ENCODE measurements around the gene DUSP3.
A peak's percentile ranks its signal among the peaks of the same experiment; 100 is the strongest.

The DUSP3 gene

DNA sequence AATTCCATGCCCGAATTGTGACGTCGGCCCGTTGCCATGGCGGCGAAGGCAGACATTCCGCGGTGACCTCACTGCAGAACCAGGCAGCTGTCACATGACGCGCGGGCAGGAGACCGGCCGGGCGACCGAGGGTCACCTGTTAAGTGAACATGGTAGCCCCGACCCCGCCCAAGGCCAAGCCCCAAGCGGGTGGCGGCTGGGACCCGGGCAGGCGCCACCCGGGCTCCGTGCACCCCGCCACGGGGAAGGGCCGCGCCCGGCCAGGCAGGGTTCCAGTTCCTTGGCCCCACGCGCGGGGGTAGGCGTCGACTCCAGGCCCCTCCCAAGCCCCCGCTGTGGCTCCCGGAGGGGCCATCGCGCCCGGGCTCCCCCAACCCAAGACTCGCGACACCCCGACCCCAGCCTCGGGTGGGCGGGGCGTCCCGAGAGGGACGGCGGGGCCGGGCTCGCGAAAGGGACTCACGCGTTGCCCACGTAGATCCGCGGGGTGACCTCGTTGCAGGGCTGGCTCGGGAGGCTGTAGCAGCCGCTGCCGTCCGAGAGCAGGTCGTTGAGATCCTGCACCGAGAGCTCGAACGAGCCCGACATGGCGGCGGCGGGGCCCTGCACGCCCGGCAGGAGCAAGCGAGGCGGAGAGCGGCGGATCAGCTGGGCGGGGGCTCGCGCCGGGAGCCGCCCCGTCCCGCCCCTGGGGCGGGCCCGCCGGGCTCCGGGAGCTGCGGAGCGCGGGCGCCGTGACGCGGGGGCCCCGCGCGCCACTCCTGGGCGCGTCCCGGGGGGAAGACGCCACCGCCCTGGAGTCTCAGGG is at the start of gene DUSP3:
Gene DUSP3 (minus strand): TSS at position 641 of the 808 bp plus-strand sequence. CDS start 53 bp downstream, at position 588.
- DNase-seq (ENCODE audit: low read depth in 2 of 2): peak; percentile 44 to 55

GRCh38 chr17:43827596-43827995 is 48.8 kb upstream of the DUSP3 start:
- DNase-seq (ENCODE audit: low read depth in 2 of 2): no peak

DNA sequence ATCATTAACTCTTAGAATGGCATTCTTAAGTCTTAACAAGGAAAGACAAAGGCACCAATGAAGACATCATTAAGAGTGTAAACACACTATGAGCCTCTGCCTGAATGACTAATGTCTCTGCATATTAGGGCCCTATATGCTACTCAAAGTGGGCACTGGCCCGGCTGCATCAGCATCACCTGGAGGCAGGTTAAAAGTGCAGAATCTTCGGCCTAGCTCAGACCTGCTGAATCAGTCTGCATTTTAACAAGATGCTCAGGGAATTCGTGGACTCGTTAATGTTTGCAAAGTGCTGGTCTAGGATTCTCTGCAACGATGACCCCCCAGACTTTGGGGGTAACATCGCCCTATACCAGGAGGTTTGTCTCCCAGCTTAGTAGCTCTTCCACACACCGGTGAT is 47.4 kb upstream of the DUSP3 start:
- no peak for DNase-seq (ENCODE audit: low read depth in 2 of 2)

- DNase-seq (ENCODE audit: low read depth in 2 of 2): no peak
These were observed 46.8 kb upstream of the DUSP3 start for GRCh38 chr17:43825567-43825966.

- no peak for DNase-seq (ENCODE audit: low read depth in 2 of 2)
These were observed 44.7 kb upstream of the DUSP3 start for GRCh38 chr17:43823350-43824084.

DNA sequence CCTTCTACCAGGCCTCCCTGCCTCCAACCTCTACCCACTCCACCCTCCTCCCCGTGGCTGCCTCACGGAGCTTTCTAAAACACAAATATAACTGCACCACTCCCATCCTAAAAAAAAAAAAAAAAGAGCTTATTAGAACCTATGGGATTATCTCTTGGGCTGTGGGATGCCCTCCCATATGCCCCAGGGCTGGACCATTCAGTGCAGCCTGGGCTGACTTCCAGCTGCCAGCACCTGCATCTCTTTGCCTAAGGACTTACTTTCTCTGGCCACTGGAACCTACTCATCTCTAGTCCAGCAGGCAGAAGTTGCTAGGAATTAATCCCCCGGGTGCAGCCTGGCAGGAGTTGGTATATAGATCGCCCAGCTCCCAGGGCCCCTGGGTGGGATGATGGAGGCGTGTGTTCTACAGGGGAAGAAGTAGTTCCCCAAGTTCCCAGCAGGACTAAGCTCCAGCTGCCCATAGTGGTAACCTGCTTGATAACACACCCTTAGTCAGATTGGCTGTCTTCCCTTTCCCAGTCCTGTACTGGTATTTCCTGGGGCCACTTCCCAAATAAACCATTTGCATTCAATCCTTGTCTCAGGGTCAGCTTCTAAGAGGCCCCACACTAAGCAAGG is 43.9 kb upstream of the DUSP3 start:
- no peak for DNase-seq (ENCODE audit: low read depth in 2 of 2)

GRCh38 chr17:43820759-43821158 is 42.0 kb upstream of the DUSP3 start:
- no peak for DNase-seq (ENCODE audit: low read depth in 2 of 2)

DNA sequence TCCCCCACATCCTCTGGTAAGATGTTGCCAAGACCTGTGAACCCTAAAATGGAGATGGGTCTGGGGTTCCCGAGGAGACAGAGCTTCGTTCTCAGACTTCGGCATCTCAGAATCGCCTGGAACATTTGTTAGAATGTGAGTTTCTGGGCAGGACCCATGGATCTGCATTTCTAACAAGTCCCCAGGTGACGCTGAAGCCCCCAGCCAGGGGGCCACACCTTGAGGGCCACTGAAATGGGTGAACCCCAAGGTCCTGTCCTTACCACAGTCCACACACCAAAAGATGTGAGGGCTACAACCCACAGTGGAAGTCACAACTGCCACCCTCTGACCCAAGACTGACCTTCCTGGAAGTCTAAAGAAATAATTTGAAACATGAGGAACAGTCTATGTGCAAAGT is 40.2 kb upstream of the DUSP3 start:
- no peak for DNase-seq (ENCODE audit: low read depth in 2 of 2)

DNA sequence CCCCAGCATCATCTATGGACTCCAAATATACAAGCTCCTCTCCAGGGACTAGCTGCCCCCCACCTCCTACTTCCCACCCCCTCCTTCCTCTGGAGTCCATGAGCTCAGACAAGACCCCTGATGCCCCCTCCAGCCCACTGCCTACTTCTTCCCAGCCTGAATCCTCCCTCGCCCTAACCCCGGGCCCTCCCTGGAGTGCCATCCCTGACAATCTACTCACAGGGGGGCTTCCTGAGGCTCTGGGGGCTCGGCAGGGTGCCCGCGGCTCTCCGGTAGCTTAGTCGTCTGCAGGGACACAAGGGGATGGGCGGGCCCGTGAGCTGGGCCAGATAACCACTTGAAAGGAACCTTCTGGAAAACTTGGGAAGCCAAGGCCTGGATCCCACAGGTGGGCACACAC is 39.0 kb upstream of the DUSP3 start:
- DNase-seq (ENCODE audit: low read depth in 2 of 2): no peak

DNA sequence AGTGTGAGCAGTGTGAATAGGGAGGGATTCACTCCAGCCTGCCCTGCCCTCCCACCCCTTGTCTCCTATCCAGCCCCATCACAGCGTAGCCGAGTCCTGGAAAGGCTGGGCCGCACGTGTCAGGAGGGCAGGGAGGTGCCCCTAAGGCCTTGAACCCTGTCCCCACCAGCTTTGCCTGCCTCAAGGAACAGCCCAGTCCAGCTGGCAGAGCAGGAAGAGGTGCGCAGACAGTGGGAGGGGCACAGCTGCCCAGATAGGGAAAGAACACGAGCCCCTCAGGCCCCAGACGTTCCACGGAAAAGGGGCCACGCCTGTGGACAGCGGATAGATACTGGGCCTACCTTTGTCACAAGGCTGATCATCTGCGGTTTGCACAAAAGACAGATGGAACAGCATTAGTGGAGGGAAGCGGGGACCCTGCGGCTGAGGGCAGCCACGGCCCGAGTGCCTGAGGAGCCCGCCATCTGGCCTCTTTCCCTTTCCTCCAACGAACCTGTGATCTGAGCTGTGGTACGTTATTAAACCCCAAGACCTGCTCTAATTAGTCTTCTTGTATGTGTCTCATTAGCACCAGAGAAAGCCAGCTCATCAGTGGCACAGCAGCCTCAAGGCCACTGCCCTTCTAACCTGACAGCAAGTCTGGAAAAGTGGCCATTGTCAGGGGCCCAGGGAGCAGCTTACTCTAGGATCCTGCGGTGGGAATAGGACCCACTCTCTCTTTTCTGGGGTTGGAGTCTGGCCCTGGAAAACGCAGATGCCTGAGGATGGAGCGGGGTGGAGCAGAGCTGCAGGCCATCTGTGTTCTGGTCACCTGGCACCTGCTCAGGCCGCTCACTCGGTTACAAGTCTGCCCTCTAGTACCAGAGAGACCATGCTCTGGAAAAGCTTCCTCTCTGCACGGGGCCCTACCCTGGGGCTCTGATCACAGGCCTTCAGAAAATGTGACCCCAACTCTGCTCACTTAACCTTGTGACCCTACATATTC is 37.9 kb upstream of the DUSP3 start:
- no peak for DNase-seq (ENCODE audit: low read depth in 2 of 2)

- no peak for DNase-seq (ENCODE audit: low read depth in 2 of 2)
These were observed 35.9 kb upstream of the DUSP3 start for GRCh38 chr17:43814714-43815113.

DNA sequence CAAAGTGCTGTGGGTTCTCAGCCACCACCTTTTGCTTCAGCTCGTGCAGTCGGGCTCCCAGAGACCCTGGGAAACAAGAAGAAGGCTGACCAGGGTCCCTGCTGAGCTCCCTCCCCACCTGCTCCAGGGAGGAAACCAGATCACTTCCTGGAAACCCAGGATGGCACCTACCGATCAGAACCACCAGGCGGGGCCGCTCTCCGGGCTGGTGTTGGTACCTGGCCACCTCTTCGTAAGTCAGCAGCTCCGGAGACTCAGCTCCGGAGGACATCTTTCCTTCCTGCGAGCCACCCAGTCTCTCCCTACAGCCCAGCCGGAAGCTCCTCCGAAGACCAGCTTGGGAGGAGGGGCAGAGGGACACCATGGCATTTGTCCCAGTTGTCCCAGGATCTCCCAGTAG is 35.2 kb upstream of the DUSP3 start:
- DNase-seq (ENCODE audit: low read depth in 2 of 2): no peak

DNA sequence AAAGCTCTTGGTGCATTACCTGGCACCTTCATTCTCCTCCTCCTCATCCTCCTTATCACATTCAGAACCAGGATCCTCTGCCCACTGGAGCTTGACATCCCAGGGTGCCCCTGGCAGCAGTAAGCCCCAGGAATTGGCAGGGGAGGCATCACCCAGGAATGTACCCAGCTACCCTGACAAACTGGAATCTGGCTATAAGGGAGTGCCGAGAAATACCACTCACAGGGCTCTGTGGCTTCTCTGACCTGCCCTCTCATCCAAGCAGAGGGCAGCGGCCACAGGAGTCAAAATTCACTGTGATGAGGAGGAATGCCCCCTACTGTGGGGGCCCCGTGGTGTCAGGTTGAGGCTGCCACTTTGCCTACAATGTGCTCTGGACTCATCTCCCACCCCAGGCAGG is 34.6 kb upstream of the DUSP3 start:
- no peak for DNase-seq (ENCODE audit: low read depth in 2 of 2)

- DNase-seq (ENCODE audit: low read depth in 2 of 2): no peak
These were observed 33.9 kb upstream of the DUSP3 start for GRCh38 chr17:43812396-43813265.

DNA sequence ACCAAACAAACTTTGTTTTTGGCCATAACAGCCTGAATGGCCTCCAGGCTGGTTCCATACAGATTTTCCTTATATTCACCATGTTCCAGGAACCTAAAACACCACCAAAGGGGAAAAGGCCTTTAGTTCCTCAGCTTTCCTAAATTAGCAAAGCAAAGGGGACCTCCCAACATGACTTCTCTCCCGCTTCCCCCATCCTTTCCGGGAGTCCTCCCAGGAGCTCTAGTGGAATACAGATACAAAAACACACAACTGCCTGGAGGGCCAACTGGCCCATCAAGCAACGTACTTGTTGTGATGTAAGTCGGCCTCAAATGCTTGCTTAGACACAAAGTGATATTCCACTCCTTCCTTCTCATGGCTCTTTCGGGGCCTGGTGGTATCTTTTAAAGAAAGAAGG is 32.0 kb upstream of the DUSP3 start:
- DNase-seq (ENCODE audit: low read depth in 2 of 2): no peak

- no peak for DNase-seq (ENCODE audit: low read depth in 2 of 2)
These were observed 31.5 kb upstream of the DUSP3 start for GRCh38 chr17:43810226-43810715.

DNA sequence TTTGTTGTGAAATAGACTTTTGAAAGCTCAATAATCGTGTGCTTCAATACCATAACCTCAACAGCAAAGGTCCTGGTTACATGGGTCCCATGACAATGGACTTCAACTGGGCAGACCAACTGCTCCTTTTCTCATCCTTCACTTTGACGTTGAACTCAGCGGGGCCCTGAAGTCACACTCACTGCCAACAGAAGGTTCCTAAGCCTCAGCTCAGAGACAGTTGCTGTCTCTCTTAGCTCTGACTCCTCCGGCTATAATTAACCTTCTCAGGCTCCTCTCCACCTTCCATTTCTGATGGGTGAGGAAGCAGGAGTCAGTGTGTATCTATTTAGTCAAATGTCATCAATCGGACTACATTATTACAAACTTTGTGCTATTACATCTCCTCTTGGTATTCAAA is 30.3 kb upstream of the DUSP3 start:
- no peak for DNase-seq (ENCODE audit: low read depth in 2 of 2)

DNA sequence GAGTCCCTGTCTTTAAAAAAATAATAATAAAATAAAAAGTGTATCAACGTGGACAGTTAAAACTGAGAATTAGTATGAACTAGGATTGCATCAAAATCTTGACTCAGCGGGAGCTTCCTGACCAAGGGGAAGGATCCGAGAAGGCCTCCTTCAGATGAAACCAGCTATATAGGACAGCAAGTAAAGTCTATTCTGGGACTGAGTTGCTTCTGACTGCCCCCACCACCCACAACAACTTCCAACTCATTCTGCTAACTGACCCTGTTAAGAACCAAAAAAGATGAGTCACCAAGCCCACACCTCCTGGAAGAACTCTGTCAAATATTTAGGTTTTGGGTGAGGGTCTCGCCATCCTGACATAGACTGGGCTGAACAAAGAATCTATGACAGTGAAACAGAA is 29.3 kb upstream of the DUSP3 start:
- DNase-seq (ENCODE audit: low read depth in 2 of 2): no peak

GRCh38 chr17:43805117-43805516 is 26.3 kb upstream of the DUSP3 start:
- no peak for DNase-seq (ENCODE audit: low read depth in 2 of 2)

DNA sequence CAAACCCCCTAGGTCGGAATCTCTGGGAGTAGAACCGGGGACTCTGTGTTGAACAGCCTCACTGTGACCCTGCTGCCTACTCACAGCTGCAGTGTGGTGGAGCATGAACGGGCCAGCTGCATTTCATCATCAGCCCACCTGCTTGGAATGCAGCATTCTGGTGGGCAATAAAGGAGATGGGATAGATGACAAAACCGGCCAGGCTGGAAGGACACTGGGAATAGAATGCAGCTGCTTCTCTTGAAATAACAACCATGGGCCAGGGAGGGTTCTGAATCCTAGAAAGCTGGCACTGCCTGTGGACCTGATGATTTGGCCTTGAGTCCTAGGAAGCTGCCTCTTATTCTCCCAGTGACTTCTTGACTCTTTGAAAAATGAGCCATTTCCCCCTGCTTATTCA is 25.0 kb upstream of the DUSP3 start:
- no peak for DNase-seq (ENCODE audit: low read depth in 2 of 2)
